WTC11 (cell line): ENCODE results near the gene SOCS7.

Experiments used
- CTCF ChIP-seq: fragments of 200-600 bp; IDR thresholded peaks from 2 replicates; pipeline ENCODE4 v1.8.0; 2022; ENCODE audit warnings: antibody characterized with exemption
- E2F1 ChIP-seq: sonication (generic); formaldehyde crosslinking; IDR thresholded peaks from 2 replicates; pipeline ENCODE4 v1.8.0; 2022; ENCODE audit warnings: mild to moderate bottlenecking, missing genetic modification reagents
- MXD4 ChIP-seq: fragments of 250-450 bp; sonication (Bioruptor Pico); IDR thresholded peaks from 2 replicates; pipeline ENCODE4 v1.8.0; 2021; ENCODE audit warnings: mild to moderate bottlenecking, moderate library complexity, borderline replicate concordance
- SMAD3 ChIP-seq: sonication (generic); formaldehyde crosslinking; IDR thresholded peaks from 2 replicates; pipeline ENCODE4 v1.8.0; 2022; ENCODE audit warnings: missing genetic modification reagents, mild to moderate bottlenecking, borderline replicate concordance
- SP1 ChIP-seq: sonication (generic); formaldehyde crosslinking; conservative IDR thresholded peaks from 2 replicates; pipeline ENCODE4 v1.8.1; 2022; ENCODE audit warnings: missing genetic modification reagents
- STAT6 ChIP-seq: sonication (generic); formaldehyde crosslinking; conservative IDR thresholded peaks from 2 replicates; pipeline ENCODE4 v1.8.1; 2023; ENCODE audit warnings: mild to moderate bottlenecking, low read depth, missing genetic modification reagents, moderate library complexity
- ZNF121 ChIP-seq: sonication (generic); formaldehyde crosslinking; IDR thresholded peaks from 2 replicates; pipeline ENCODE4 v1.8.0; 2023; ENCODE audit warnings: missing genetic modification reagents
- ZNF263 ChIP-seq: sonication (generic); formaldehyde crosslinking; IDR thresholded peaks from 2 replicates; pipeline ENCODE4 v1.8.1; 2022; ENCODE audit warnings: low read depth, mild to moderate bottlenecking, moderate library complexity, missing genetic modification reagents
- TF ChIP-seq, protein P1 (sequence below): sonication (generic); formaldehyde crosslinking; IDR thresholded peaks from 2 replicates; pipeline ENCODE4 v1.8.0; 2022; ENCODE audit warnings: mild to moderate bottlenecking, missing genetic modification reagents

DNA sequence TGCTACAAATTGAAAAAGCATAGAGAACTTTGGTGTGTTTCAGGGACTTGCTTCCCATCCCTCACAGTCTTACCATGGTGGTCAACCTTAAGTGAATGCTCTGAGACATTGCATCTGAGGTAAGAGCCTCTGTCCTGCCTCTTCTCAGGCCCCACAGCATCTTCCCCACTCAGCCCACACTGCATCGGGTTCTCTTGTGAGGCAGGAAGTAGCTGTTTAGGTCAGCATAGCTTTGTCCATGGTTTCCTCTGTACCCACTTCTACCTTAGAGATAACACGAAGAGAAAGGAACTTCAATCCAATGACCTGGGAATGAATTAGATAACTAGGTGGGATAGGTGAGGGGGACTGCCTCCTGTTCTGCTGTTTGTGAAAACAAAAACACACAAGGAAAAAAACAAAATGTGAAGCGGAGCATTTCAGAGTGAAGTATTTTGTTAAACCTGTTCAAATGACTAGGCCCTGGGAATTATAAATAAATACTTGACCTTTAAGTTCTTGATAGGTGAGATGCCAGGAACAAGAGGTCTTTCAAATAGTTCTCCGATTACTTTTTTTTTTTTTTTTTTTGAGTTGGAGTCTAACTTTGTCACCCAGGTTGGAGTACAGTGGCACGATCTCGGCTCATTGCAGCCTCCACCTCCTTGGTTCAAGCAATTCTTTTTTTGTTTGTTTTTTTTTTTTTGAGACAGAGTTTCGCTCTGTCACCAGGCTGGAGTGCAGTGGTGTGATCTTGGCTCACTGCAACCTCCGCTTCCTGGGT, 17.7 kb downstream of the SOCS7 start:
- TF ChIP-seq ZNF263 (CRISPR knock-in tag) (no peak), SMAD3 (no peak), CTCF (no peak), SP1 (no peak), ZNF121 (CRISPR knock-in tag) (no peak), MXD4 (CRISPR knock-in tag) (no peak), STAT6 (no peak), E2F1 (CRISPR knock-in tag) (no peak)
- TF ChIP-seq, protein P1, sequence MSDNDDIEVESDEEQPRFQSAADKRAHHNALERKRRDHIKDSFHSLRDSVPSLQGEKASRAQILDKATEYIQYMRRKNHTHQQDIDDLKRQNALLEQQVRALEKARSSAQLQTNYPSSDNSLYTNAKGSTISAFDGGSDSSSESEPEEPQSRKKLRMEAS (CRISPR knock-in tag) = no peak
